GM18861 (cell line): ENCODE results near the gene GPC6.
"Not testable (repeated sequence)": the region's sequence is repeated elsewhere in the genome, so short reads cannot be mapped to it uniquely, and the experiment has no call there.

Experiments used
- ATAC-seq: cut with Tn5 transposase; IDR thresholded peaks from one replicate; pipeline ENCODE4 v1.9.1; 2021; ENCODE audit not compliant: unreplicated experiment

GPC6 gene

GRCh38 chr13:94331281-94331680 is 1104.7 kb downstream of the GPC6 start:
- no peak for ATAC-seq

DNA sequence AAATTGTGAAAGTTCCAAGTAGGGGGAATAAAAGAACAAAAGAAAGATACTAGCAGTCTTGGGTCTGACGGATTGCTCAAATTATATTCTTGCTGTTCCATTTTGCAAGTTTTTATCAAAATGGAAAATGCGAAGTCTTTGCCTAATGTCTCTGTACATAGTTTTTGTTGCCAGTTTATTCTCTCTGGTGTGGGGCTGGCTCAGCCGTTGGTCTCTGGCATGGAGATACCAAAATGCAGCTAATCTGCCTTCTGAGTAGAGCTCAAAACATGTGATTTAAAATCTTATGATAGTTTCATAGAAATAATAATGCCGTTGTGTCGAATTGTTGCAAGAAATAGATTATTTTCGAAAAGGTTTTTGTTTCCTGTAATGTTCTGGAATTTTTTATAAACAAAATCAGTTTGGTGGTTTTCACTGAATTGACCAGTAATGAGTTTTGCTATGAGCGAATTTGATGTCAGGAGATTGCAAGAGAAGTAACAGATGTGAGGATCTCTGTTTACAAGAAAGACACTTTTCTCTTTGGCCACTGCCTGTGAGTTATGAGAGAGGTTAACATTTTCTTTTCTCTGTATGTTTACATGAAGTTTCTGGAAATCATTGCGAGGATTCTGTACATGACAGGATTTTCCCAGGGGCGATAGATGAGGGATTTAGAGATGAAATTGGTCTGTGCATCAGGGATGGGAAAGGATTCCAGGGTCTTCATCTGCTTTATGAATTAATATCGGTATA is 1105.9 kb downstream of the GPC6 start:
- no peak for ATAC-seq

DNA sequence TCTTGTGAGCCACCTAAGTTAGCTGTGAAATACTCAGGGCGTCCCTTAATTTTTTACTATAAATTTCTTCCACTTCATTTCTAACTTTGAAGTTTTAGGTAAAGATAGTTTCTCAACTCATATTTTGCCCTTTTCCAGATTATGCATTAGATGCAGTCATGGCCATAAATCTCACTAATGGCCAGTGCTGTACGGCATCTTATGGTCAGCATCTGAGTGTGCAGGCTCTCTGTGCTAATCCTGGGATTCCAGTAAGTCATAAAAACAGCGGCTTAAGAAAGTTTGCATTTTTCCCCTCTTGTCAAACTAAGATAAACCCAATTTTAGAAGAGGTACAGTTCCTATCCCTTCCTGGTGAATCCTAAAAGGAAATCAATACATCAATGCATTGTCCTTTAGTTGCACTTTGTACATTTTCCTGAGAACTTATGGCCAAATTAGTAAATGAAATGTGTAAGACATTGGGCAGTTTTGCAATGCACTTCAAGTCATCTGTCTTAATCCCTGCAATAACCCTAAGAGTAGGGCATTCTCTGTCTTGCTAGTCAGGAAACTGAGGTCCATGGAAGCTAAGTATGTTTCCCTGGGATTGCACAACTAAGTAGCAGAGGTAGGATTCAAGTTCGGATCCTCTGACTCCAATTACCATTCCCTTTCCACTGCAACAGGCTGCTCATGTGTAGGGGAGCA is 1106.7 kb downstream of the GPC6 start:
- ATAC-seq: no peak

DNA sequence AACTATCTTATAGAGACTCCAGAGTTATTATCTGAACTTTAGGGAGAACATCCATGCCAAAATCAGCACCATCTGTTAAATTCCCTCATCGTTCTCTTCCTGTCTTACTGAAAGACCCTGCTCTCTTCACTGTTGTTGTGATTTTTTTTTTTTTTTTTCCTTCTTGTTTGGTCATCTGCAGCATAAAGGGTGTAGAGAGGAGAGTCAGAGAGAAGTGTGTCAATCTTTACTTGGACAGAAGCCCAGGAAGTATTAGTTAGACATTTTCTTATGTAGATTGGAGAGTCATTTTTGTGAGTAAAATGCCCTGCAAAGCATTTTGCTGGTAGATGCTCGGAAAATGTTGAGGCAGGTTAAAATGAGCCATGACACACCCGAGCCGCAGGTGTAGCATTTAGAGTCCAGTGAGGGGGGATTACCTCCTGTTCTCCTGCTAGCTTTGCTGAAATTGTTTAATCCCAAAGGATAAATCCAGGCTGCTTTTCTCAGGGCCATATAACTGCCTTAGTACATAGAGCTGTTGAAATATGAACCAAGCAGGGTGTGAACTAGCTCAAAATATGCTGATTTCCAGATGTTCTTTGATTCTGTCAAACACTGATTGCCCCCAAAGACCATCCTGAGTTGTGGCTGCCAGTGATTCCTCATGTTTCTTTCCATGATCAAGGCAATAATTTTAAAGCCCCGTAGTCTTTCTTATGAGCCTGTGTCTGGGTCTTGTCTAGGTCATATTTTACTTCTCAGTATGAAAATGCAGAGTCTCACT is 1109.3 kb downstream of the GPC6 start:
- no peak for ATAC-seq

- no peak for ATAC-seq
These were observed 1112.6 kb downstream of the GPC6 start for GRCh38 chr13:94339116-94339687.

DNA sequence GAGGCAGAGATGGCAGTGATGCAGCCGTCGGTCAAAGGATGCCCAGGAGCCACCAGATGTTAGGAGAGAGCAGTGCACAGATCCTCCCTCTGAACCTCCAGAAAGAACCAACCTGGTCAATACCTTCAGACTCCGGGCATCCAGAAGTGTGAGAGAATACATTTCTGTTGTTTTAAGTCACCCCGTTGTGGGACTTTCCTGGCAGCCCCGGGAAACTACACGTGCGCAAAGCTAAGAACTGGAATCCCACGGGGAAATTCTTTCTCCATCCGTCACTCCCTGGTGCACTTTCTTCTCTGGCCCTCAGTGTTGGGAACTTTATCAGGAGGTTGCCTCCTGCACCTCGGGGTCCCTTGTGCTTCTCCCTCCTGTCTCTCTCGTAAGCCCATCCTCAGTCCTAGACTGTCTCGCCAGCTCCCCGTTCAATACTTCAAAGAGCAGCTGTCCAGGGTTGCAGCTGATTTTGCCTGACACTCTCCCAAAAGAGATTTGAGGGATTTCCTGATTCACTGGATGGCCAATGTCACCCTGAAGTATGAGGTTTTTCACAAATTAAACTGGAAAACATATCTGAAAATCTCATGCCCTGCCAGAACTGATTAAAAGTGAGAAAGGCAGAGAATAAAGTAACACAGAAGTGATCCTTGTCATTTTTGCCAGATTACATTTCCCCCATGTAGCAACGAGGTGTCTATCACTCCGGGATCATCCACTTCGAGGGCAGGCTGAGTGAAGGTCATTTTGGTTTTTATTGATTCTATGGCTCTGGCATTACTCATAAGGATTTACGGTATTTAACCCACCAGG is 1116.0 kb downstream of the GPC6 start:
- no peak for ATAC-seq

DNA sequence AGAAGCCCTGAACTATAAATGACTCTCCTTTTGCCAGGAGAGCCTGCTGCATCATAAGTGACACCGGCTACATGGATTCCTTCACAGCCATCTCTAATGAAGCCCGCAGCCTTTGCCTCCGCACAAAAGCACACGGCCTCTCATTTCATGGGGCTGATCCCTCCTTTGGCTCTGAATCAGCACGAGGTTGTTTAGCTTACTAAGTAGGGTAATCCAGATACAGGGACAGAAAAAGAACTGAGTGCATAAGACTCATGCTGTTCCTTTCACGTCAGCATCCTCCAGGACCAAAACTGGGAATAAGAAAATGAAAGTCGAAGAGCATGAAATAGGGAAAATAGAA is 1116.6 kb downstream of the GPC6 start:
- ATAC-seq: no peak

DNA sequence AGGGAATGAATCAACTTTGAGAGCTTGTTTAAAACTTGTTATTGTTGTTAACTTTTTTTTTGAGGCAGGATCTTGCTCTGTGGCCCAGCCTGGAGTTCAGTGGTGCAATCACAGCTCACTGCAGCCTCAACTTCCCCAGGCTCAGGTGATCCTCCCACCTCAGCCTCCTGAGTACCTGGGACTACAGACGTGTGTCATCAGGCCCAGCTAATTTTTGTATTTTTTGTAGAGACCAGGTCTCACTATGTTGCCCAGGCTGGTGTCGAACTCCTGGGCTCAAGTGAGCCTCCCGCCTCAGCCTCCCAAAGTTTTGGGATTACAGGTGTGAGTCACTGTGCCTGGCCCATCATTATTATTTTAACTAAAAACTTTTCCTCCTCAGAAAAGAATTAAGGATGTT is 1117.1 kb downstream of the GPC6 start:
- ATAC-seq: not testable (repeated sequence)

DNA sequence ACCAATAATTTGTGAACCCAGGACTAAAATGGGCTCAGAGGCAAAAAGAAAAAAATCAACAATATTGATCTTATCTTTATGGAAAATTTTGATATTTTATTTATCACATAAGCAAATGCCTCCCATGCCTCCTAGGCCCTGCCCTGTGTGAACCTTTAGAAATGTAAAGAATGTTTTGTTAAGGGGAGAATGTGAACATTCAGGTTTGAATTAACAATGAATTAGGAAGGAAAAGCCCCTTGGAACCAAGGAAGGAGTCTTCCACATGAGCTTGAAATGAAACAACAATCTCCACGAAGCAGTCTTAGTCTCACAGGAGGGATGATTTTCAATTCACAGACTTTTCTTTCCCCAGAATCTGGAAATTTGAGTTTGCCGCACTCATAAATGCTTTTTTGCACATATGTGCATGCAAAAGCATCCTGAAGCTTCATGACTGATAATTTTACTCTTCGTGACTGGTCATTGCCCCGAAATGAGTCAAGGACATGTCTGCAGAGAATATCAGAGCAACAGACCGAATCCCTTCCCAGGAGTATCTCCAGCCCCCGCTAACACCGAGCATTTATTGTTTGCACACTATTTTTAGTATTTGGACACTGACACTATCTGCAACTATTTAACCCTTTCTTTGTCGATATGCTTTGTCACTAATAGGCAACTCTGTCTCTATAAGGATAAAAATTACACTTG is 1117.7 kb downstream of the GPC6 start:
- no peak for ATAC-seq

DNA sequence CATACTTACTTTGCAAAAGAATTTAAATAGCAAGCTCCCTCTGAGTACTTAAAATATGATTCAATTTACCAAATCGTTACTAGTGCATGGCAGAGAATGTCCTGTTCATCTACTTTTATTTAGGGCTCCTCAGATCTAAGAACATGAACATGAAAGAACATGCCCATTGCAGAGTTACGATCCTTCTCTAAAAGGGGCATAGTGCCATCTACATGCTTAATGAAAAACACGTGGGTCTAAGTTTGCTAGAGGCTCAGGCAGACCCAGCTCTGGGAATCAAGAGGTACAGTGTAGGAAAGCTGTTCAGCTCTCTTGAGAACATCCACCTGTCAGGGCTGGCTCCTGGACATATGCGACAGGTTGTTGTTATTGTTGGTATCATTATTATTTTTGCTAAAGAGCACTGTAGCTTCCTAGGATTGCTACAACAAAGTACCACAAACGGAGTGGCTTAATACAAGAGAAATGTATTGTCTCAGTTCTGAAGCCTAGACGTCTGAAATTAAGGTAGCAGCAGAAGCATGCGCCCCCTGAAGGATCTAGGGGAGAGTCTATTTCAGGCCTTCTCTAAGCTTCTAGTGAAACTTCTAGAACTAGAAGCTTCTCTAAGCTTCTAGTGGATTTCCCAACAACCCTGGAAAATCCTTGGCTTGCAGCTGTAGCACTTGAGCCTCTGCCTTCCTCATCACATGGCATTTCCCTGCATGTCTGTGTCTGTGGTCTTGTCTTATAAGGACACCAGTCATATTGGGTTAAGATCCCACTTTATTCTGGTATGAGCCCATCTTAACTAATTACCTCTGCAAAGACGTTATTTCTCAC is 1119.0 kb downstream of the GPC6 start:
- ATAC-seq: peak; percentile 38

DNA sequence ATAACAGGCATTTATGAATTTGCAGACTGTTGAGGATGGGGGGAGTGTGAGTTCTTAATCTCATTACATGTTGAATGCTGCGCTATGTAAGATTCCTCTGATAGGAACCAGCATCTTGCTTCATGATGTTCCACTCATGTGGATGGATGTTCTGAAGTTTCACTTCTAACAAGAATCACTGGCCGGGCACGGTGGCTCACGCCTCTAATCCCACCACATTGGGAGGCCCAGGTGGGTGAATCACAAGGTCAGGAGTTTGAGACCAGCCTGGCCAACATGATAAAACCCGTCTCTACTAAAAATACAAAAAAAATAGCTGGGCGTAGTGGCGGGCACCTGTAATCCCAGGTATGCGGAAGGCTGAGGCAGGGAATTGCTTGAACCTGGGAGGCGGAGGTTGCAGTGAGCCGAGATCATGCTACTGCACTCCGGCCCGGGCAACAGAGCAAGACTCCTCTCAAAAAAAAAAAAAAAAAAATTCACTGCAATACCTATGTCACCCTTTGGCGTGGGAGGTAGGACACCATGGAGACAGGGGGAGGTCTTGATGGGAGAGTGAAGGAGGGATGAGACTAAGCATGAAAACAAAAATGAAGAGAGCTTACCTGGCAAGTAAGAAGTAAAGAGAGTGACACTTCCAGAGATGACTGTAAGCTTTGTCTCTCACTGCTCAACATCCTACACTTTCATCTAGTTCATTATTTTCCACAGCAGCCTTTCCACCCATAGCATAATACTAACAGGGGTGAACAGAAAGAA is 1119.8 kb downstream of the GPC6 start:
- no peak for ATAC-seq

DNA sequence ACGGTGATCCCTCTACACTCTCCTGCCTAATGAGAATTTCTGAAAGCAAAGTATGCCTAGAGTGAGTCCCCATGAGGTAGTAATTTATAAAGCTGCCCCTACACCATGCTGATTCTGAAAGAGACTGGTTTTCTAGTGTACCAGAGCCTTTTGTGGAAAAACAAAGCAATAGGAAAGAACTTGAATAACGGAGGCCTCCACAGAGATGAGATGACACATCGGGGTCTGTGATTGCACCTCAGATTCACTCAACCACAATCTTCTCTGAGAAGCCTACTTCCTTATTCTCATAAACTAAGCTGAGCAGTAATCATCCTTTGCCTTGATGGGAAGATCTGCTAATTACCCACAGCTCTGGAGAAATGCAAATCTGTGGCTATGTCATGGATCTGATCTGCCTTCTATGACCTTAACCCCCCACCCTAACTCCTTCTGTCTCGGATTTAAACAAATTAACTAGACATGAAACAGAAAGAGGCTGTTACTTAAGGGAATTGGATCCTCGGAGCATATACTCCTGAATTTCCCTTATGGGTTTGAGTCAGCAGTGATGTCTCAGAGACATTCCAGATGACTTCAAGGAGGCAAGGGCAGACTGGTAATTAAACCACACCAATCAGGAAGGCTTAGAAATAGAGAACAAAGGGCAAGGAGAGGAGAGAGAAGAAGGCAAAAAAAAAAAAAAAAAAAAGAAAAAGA is 1124.8 kb downstream of the GPC6 start:
- ATAC-seq: no peak

DNA sequence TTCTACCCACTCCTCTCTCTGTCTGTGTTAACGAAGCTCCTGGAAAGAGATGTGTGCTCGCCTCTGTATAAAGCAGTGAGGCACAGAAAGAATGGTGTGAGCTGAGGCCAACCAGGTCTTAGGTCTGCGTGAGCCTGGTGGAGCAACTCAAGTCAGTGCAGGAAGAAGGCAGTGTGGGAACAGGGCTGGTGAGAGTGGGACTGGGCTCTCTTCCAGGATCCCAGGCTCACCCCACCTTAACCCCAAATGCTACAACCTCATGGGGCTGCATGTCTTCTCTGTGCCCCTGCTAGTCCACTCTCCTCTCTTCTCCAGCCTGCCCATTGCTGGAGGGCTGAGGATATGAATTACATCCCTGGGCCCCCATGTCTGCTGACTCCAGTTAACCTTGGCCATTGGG is 1125.5 kb downstream of the GPC6 start:
- ATAC-seq: no peak

DNA sequence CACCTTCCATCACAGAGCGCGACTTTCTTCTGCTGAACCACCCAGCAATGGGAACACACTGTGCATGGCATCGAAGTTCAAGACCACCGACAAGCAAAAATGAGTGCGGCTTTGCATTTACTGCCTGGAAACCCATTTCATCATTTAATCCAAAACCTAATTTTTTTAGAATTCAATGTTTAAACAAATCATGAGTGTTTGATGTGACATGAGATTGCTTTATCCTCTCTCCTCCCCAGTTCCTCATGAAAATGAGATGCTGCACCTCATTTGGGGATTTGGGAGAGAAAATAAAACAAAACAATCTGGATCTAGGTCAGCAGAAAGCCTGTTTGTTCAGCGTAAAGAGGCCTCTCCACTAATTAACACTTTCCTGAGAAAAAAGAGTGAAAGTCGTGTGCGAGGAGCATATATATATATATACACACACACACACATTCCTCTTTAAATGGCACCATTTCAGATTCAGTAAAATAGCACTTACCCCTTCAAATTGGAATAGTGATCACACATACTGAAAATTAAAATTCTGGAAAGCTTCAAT is 1126.6 kb downstream of the GPC6 start:
- ATAC-seq: no peak

DNA sequence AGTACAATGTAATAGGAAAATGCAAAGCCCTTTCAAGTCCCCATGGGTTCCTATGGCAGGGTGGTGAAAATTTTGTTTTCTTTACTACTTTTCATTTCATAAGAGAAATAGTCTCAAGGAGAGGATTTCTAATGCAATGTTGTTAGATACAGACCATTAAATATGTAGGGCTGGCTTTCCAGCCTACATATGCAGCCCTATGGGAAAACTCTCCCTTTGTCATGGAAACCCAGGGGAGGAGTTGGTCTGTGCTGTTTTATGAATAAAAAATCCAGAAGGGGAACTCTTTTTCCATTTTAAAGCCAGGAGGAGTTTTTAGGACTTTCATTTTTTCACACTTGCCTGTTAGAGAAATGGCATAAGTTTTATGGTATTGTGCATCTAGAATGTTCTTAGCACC is 1133.3 kb downstream of the GPC6 start:
- no peak for ATAC-seq

GRCh38 chr13:94362411-94362909 is 1135.9 kb downstream of the GPC6 start:
- ATAC-seq: peak; percentile 96

- ATAC-seq: no peak
These were observed 1140.1 kb downstream of the GPC6 start for GRCh38 chr13:94366677-94367076.

- ATAC-seq: no peak
These were observed 1143.4 kb downstream of the GPC6 start for GRCh38 chr13:94369972-94370436.
